Activated naive CD8-positive, alpha-beta T cell treated with anti-CD3 and anti-CD28 coated beads, Interleukin-2, amount 50 U/mL, for 16 hours (primary cell): ENCODE data around the gene GLYR1.

ENCODE experiments used
- DNase-seq: peaks from one replicate; pipeline ENCODE4 v3.0.0-alpha.2; 2020; ENCODE audit warnings: low read depth, low spot score

GLYR1 gene

DNA sequence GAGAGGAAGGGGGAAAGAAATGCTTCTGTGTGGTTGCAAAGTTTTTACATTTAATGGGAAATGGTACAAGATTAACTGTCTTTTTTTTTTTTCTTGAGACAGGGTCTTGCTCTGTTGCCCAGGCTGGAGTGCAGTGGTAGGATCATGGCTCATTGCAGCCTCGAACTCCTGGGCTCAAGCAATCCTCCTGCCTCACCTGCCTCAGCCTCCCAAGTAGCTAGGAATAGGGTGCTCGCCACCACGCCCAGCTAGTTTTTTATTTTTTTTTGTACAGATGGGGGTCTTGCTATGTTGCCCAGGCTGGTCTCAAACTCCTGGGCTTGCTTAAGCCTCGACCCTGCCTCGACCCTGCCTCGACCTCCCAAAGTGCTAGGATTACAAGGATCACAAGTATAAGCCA, 40.8 kb downstream of the GLYR1 start:
- DNase-seq = no peak

- DNase-seq = no peak
These were observed 41.9 kb downstream of the GLYR1 start for GRCh38 chr16:4805231-4805630.

DNA sequence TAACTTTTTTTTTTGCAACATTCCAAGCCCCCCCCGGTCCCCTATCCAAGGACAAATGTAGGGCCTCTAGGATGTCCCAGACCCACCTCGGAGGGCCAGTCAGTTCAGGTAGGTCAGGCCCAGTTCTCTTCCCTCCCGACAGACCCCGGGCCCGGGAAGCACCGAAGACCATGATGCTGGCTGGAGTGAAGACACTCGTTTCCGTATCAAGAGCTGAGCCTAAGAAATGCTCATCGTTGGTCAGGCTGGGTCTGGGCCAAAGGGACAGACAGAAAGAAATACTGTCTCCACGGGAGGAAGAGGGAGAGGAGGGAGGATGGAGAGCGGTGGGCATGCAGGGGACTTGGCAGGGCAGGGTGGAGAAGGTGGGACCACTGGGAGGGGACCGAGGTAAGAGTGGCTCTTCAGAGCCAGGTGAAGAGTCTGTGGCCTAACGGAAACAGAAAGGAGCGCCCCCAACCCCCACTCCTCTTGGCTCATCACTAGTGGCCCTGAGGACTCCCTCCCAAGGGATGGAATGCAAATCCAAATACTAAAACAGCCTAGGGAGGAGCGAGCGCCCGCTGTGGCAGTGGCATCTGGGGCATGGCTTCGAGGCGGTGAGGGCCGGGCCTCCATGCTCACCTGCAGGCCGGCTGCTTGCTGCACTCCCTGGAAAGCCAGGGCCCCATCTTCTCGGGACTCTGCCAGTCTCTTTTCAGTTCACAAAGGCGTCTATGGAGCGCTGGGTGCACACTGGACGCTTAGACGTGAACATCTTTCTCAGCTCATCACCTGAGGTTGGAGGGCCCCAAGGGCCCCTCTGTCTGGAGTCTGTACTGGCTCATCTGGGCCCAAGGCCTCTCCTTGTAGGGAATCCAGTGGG, 43.0 kb downstream of the GLYR1 start:
- DNase-seq = no peak

DNA sequence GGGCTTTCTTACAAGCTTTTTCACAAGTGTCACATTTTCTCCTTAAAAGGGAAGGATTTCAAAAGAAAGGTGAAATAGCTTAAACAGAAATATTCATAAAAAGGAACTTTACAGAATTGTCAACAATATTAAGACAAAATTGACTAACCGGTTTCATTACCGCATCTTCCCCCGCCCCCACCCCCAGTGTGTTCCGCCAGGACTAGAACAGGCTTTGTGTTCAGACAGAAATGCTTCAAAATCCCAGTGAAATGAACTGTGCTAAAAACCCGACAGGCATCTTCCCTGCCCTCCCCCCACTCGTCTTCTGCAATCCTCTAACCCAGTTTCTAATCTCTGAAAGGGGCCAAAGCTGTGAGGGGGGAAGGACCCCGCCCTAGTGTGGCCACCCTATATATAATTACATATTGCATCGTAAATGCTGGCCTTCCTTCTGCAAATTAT, 43.7 kb downstream of the GLYR1 start:
- DNase-seq = no peak

- peak; percentile 70 for DNase-seq
These were observed 44.3 kb downstream of the GLYR1 start for GRCh38 chr16:4802659-4803287.

GRCh38 chr16:4801962-4802658, 45.0 kb downstream of the GLYR1 start, which contains the start of gene ROGDI:
Gene ROGDI, minus strand, starts transcription at chr16:4802633. Its CDS starts 62 bp downstream, at chr16:4802571.
- peak; percentile 49 for DNase-seq

DNA sequence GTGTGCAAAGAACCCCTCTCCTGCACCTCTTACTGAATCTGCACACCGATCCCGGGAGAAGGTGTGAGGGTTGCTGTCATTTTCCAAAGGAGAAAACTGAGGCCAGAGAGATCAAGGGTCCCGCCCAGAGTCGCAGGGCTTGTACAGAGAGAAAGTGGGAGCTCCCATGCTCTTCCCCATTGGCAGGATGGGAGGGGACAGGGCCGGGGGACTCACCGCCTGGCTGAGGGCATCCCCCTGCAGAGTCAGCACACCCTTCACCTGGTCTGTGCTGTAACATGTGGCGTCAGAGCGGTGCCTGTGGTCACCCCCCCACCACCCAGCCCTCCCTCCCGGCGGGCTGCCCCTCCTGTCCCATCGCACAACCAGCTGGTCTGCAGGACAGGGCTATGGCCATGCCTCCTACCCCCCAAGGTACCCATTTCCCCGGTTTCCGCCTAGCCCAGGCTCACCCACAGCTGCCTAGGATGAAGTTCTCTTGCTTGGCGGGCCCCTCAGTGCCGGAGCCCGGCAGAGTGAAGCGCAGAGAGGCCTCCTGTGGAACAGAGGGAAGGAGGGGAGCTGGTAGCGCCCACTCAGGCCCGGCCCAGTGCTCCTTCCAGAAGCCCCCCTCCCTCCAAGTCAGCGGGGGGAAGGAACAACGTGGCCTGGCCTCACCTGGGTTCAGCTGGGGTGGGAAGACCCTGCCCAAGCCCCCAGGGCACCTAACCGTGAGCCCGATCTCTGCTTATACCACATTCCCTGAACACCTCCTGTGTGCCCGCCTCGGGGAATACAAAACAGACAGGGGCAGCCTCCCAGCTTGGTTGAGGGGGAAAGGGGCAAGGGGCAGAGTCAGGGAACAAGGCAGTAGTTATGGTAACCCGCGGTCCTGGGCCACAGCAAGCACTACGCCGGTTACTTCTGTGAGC, 45.8 kb downstream of the GLYR1 start:
- DNase-seq = no peak

DNA sequence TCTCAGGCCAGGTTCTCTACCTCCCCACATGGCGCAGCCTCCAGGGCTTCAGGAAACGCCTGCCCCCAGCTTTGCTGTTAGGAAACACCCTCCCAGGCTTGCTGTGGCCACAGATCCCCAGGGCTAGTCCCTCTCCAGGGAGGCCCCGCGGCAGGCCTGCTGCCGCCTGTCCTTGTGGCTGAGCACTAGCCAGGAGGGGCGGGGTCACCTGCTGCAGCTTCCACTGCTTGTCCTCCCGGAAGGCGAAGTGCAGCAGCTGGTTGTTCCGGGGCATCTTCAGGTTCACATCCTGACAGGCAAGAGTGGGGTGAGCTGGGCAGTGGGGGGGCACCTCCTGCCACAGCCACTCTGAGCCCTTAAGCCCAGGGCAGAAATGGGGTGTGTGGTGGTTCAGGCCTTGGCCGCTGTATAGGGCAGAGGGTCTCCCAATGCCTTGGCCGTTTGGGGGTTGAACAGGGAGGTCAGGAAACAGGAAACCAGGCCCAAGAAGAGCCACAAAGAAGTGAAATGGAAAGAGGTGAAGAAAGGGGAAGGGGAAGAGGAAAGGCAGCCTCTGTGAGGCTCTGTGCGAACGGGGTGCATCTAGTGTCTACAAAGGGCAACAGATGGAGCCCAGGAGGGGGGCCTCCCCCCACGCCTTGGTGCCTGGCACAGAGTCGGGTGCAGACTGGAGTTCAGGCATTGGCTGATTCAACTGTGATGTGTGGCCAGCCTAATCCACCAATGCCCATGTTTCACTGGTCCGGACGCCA, 46.6 kb downstream of the GLYR1 start:
- no peak for DNase-seq

- DNase-seq = no peak
These were observed 47.8 kb downstream of the GLYR1 start for GRCh38 chr16:4799171-4799855.

GRCh38 chr16:4798456-4798855, 48.6 kb downstream of the GLYR1 start:
- DNase-seq = no peak

DNA sequence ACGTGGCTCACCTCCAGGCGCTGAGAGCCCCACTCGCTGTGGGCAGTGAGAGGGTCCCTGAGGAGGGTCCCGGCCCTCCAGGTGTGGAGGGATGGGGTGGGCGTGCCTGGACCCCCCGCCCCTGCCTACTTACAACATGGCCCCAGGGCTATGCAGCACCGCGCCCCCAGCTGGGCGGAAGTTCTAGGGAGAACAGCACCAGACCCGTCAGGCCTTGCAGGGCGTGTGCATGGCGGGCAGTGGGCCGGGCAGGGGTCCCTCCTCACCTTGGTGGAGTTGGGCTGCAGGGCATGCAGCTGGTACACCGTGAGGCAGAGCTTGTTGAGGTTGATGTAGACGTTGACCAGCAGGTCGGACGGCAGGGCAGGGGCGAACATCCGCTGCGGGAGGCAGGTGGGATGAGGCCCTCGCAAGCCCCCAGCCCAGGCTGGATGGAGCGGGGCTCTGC, 49.3 kb downstream of the GLYR1 start:
- DNase-seq = no peak

GRCh38 chr16:4796982-4797804, 49.9 kb downstream of the GLYR1 start:
- DNase-seq = no peak

- no peak for DNase-seq
These were observed 51.1 kb downstream of the GLYR1 start for GRCh38 chr16:4795828-4796572.

DNA sequence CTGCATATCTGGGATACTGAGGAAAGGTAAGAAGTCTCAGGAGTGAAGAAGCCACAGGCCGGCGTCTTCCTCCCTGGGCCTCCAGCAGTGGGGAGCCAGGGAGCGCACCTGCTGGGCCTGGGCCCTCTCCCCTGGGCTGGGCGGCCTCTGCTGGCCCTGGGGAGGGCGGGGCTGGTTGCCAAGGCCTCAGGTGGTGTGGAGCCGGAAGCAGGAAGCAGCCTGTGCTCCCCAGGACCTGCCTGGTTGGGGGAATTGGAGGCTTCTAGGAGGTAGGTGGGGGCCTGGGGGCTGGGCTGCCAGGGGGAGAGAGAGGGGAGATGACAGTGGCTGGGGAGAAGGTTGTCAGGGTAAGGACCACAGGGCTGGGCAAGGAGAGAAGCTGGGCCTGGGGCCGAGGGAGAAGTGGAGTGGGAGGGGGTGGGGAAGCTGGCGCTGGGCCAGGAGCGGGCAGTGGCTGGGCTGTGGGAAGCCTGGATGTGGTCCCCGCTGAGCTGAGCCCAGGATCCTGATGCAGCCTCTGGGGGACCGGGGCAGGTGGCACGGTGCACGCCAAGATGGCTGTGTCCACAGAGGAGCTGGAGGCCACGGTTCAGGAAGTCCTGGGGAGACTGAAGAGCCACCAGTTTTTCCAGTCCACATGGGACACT, 51.8 kb downstream of the GLYR1 start, which contains the start of gene SMIM22:
SMIM22 (plus strand) TSS at position 189 of the 647 bp plus-strand sequence; CDS start at position 555, 366 bp downstream.
- no peak for DNase-seq

- DNase-seq = no peak
These were observed 54.1 kb downstream of the GLYR1 start for GRCh38 chr16:4792951-4793513.

DNA sequence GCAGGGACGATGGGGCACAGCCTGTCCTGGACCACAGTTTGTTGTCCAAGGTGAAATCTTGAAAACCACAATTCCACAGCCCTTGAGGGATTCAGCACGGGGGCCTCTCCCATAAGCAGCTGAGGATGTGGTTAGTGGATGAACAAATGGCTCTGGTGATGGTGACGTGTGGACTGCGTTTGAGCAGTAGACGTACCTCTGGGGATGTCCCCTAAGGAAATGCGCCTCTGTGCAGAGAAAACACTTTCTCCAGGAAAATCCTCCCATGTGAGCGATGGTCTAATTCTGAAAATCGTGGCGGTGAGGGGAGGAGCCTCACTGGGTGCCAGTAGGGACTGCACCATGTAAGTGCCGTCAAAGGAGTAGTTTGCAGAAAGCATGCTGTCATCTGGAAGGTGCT, 56.2 kb downstream of the GLYR1 start:
- no peak for DNase-seq

- DNase-seq = no peak
These were observed 56.8 kb downstream of the GLYR1 start for GRCh38 chr16:4790261-4790660.
